ENCODE data around the gene ABHD2. TPM values are rescaled to one million over a fixed set of nuclear protein-coding genes. Genes with fewer than 3 reads are reported as not detected.
"Not testable (repeated sequence)": the region's sequence is repeated elsewhere in the genome, so short reads cannot be mapped to it uniquely, and the experiment has no call there.

ABHD2 gene
- total RNA-seq, 6 experiments from 2014 or later = 43.1 to 63.5 (median 51.8) TPM

DNA sequence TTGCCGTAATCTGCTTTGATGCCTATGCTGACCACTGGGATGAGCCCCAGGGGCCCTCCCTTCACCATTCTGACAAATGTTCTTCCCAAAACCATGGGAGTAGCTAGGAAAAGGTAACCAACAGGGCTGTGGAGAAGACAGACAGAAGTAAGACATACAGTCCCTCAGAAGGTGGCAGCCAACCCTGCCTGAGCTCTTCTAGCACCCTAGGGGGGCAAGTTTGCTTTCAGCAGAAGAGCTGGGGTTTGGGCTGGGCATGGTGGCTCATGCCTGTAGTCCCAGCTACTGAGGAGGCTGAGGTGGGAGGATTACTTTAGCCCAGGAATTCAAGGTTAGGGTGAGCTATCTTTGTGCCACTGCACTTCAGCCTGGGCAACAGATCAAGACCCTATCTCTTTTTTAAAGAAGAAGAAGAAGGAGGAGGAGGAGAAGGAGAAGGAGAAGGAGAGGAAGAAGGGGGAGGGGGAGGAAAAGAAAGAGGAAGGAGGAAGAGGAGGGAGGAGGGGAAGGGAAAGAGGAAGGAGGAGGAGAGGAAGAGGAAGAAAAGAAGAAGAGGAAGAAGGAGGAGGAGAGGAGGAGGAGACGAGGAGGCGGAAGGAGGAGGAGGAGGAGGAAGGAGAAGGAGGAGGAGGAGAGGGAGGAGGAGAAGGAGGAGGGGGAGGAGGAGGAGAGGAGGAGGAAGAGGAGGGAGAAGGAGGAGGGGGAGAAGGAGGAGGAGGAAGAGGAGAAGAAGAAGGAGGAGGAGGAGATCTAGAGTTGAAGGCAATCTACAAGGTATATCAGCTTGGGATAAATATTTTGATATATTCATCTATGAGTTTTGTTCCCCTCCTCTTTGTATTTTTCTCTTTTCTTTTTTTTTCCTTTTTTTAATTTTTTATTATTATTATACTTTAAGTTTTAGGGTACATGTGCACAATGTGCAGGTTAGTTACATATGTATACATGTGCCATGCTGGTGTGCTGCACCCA lies 44.9 kb upstream of the ABHD2 start:
- Mint-ChIP-seq H3K9me3 (no peaks in the 10 kb centered on the region), H3K27me3 (ENCODE audit: insufficient read depth) (peaks cover 20% of the 10 kb centered on the region), H3K36me3 (ENCODE audit: low read depth) (no peaks in the 10 kb centered on the region), H3K4me1 (ENCODE audit: low read depth) (peaks cover 8% of the 10 kb centered on the region; the same call in 1 of the 2 replicates), H3K27ac (no peak overlapping the region), H3K4me3 (no peak overlapping the region)
- TF ChIP-seq CTCF (IDR thresholded peaks at IDR 0.05) = no peak
- no peak for DNase-seq

- not testable (repeated sequence) for H3K4me3 Mint-ChIP-seq; H3K9me3 Mint-ChIP-seq; H3K27ac Mint-ChIP-seq; DNase-seq; H3K27me3 Mint-ChIP-seq (ENCODE audit: insufficient read depth); H3K36me3 Mint-ChIP-seq (ENCODE audit: low read depth)
- peaks cover 18% of the 10 kb centered on the region for H3K4me1 Mint-ChIP-seq (ENCODE audit: low read depth)
Observed at GRCh38 chr15:89049016-89049666, 39.1 kb upstream of the ABHD2 start.

DNA sequence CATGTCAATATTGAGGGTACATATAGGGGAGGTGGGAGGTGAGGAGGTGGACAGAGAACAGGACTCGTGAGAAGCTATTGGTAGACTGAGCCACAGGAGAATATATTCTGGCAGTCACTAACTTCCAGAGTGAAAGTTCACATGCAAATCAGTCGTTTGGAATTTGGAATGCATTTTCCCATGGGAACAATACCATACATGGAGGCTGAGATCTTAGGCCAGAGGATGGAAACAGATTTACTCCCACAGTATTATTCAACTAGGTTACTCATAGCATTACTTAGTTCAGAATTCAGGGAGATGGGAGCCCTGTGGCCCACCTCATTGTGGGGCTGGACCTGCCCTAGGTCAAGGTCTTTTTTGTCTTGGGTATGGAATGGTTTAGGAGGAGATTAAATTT lies 36.4 kb upstream of the ABHD2 start:
- no peaks in the 10 kb centered on the region for H3K36me3 Mint-ChIP-seq (ENCODE audit: low read depth)
- H3K27me3 Mint-ChIP-seq (ENCODE audit: insufficient read depth) = no peaks in the 10 kb centered on the region; the same call in 1 of the 2 replicates
- peak overlapping the region; percentile 89 for H3K27ac Mint-ChIP-seq
- H3K4me1 Mint-ChIP-seq (ENCODE audit: low read depth) = peaks cover 18% of the 10 kb centered on the region
- DNase-seq = peak; percentile 63
- H3K9me3 Mint-ChIP-seq = no peaks in the 10 kb centered on the region
- peak overlapping the region; percentile 56 for H3K4me3 Mint-ChIP-seq
- no peak for TF ChIP-seq CTCF (IDR thresholded peaks at IDR 0.05)

- H3K27me3 Mint-ChIP-seq (ENCODE audit: insufficient read depth) = no peaks in the 10 kb centered on the region; the same call in 1 of the 2 replicates
- no peaks in the 10 kb centered on the region for H3K36me3 Mint-ChIP-seq (ENCODE audit: low read depth)
- peak; percentile 83 for DNase-seq
- peak overlapping the region; percentile 56 for H3K4me3 Mint-ChIP-seq
- no peak for TF ChIP-seq CTCF (IDR thresholded peaks at IDR 0.05)
- H3K27ac Mint-ChIP-seq = peak overlapping the region; percentile 89
- no peaks in the 10 kb centered on the region for H3K9me3 Mint-ChIP-seq
- H3K4me1 Mint-ChIP-seq (ENCODE audit: low read depth) = peaks cover 22% of the 10 kb centered on the region
Observed at GRCh38 chr15:89052474-89052873, 35.8 kb upstream of the ABHD2 start.

GRCh38 chr15:89054873-89055272 lies 33.4 kb upstream of the ABHD2 start:
- no peak overlapping the region for H3K4me3 Mint-ChIP-seq

More at GRCh38 chr15:89054873-89055272, 33.4 kb upstream of the ABHD2 start:
- DNase-seq = no peak
- no peak for TF ChIP-seq CTCF (IDR thresholded peaks at IDR 0.05)
- no peaks in the 10 kb centered on the region for H3K9me3 Mint-ChIP-seq
- no peaks in the 10 kb centered on the region; the same call in 1 of the 2 replicates for H3K27me3 Mint-ChIP-seq (ENCODE audit: insufficient read depth)
- H3K4me1 Mint-ChIP-seq (ENCODE audit: low read depth) = peaks cover 27% of the 10 kb centered on the region
- H3K36me3 Mint-ChIP-seq (ENCODE audit: low read depth) = no peaks in the 10 kb centered on the region
- no peak overlapping the region for H3K27ac Mint-ChIP-seq

All from HFFc6 (cell line).